GM12864 (cell line): ENCODE measurements around the gene CDK19.
"Not testable (repeated sequence)": the region's sequence is repeated elsewhere in the genome, so short reads cannot be mapped to it uniquely, and the experiment has no call there.

ENCODE experiments used
- DNase-seq: peaks from one replicate; pipeline ENCODE4 v3.0.0-alpha.2; 2011; ENCODE audit warnings: low read depth
- H3K4me3 ChIP-seq: 2 replicates; pipeline ENCODE4 v1.5.1; 2011; ENCODE audit warnings: mild to moderate bottlenecking, low read depth, low read length, control low read depth
- TF ChIP-seq, protein P1 (sequence below): IDR thresholded peaks from 2 replicates; pipeline ENCODE4 v1.5.1; 2011; ENCODE audit warnings: low read depth, mild to moderate bottlenecking, moderate library complexity, low read length, control low read depth, inconsistent platforms; ENCODE audit errors: missing control alignments

CDK19 gene

DNA sequence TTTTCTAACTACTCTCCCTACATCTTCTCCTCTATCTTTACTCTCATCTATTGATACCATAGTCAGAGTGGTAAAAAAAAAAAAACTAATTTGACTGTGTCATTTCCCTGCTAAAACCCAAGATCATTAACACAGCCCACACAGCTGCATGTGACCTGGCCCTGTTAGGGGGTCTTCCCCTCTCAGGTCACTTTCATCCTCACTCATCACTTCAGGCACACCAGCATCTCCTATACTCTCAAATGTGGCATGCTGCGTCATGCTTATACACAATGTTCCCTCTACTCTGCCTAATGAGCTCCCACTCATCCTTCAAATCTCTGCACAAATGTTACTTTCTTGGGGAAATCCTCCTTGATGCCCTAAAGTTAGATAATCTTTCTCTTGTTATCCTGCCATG is 86.8 kb downstream of the CDK19 start:
- H3K4me3 ChIP-seq, result no peak overlapping the region
- TF ChIP-seq, protein P1, sequence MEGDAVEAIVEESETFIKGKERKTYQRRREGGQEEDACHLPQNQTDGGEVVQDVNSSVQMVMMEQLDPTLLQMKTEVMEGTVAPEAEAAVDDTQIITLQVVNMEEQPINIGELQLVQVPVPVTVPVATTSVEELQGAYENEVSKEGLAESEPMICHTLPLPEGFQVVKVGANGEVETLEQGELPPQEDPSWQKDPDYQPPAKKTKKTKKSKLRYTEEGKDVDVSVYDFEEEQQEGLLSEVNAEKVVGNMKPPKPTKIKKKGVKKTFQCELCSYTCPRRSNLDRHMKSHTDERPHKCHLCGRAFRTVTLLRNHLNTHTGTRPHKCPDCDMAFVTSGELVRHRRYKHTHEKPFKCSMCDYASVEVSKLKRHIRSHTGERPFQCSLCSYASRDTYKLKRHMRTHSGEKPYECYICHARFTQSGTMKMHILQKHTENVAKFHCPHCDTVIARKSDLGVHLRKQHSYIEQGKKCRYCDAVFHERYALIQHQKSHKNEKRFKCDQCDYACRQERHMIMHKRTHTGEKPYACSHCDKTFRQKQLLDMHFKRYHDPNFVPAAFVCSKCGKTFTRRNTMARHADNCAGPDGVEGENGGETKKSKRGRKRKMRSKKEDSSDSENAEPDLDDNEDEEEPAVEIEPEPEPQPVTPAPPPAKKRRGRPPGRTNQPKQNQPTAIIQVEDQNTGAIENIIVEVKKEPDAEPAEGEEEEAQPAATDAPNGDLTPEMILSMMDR, result no peak
- DNase-seq, result peak; percentile 3

DNA sequence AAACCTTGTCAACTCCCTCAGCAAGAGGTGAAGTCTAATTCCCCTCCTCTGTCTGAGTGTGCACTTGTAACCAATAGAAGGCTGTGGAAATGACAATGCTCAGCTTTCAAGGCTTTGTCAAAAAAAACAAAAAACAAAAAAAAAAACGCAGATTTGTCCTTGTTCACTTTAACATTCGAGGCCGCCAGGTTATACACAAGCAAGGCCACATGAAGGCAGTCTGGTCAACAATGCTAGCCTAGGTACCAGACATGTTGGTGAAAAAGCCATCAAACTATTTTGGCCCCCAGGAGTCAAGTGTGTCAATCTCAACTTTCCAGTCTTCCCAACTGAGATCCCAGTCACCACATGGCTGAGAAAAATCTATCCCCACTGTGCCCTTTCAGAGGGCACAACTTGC is 92.3 kb downstream of the CDK19 start:
- H3K4me3 ChIP-seq, result no peak overlapping the region
- TF ChIP-seq, protein P1, result no peak
- DNase-seq, result no peak

DNA sequence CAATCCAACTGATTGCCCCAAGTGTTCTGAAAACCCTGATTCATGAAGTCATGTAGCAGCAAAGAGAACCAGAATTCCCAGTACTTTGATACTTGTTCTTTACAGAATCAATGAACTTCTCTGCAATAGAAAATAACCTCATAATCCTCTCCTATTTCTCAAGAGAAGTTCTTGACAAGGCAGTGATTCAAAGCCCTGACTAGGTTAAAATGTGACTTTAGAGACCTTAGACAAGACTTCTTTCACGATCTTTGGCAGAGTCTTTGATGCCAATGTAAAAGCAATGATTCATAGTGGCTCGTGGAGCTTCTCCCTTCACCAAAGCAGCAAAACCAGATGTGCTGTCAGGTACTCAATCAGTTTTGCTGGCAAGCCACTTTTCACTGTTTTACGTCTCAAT is 95.2 kb downstream of the CDK19 start:
- TF ChIP-seq, protein P1, result no peak
- no peak for DNase-seq
- H3K4me3 ChIP-seq, result no peak overlapping the region

DNA sequence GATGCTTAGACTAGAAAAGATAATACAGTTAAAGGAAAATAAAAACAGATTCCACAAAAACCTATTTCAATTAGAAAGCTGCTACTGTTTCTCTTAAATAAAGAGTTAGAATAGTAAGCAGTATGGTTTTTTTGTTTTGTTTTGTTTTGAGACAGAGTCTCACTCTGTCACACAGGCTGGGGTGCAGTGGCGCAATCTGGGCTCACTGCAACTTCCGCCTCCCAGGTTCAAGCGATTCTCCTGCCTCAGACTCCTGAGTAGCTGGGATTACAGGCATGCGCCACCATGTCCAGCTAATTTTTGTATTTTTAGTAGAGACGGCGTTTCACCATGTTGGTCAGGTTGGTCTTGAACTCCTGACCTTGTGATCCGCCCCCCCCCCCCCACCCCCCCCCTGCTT is 95.7 kb downstream of the CDK19 start:
- DNase-seq, H3K4me3 ChIP-seq: not testable (repeated sequence)

DNA sequence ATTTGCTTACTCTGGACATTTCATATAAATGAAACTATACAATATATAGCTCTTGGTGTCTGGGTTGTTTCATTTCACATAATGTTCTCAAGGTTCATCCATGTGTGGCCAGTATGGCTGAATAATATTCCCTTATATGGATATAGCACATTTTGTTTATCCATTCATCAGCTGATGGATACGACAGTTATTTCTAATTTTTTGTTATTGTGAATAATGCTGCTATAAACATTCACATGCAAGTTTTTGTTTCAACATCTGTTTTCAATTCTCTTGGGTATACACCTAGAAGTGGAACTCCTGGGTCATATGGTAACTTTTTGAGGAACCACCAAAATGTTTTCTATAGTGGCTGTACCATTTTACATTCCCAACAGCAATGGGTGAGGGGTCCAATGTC is 101.1 kb downstream of the CDK19 start:
- TF ChIP-seq, protein P1, result no peak
- no peak for DNase-seq
- no peak overlapping the region for H3K4me3 ChIP-seq

DNA sequence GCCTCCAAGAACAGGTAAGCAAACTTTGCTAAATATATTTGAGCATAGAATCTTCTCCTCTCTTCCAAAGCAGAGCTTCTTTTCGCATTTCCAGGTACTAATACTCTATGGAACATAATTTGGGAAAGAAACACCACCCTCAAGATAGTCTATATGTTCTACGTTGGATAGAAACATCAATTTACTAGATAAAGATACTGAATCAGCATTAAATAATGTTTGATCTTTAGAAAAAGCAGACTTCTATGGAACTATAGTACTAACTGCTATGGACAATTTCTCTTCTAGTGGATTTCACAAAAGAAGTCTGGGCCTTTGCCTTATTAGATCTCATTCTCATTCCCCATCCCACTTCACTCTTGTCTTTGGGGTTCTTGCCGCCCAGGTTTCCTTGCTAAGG is 103.0 kb downstream of the CDK19 start:
- DNase-seq, result no peak
- H3K4me3 ChIP-seq, result no peak overlapping the region
- TF ChIP-seq, protein P1, result no peak

DNA sequence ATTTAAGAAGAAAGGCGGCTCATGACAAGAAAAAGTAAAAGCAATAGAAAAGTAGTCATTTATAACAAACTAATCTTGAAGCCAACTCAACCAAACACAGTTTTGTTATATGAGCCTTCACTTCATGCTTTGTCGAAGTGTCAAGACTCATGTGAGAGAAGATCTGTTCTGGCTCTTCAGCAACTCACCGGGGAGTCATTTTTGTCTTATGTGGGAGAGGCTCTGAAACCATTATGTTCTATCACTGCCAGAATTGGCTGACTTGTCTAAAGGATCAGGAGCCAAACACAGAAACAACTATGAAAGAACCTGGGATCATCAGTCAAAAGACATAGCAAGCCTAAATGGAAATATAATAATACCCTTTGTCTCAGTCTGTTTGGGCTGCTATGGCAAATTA is 105.2 kb downstream of the CDK19 start:
- no peak overlapping the region for H3K4me3 ChIP-seq
- no peak for DNase-seq
- TF ChIP-seq, protein P1, result no peak
